ENCODE data around the gene AACS. TPM values are rescaled to one million over a fixed set of nuclear protein-coding genes. Genes with fewer than 3 reads are reported as not detected.

AACS gene
- total and polyA plus RNA-seq, 2 of the 13 experiments (the other 11 are each of a cell fraction or from before 2014, with no cell fraction given) = 23.3 to 28.8 TPM

GRCh38 chr12:125092108-125092871, 27.1 kb downstream of the AACS start (continued):
- TF ChIP-seq ZNF891 (CRISPR knock-in tag; IDR thresholded peaks at IDR 0.05) = 0 out of 2 replicates have a peak, but pooled peaks have one; percentile 11
- TF ChIP-seq ZUFSP (CRISPR knock-in tag; IDR thresholded peaks at IDR 0.05; ENCODE audit: borderline replicate concordance) = no peak
- no peak for TF ChIP-seq CHD2 (IDR thresholded peaks at IDR 0.05; ENCODE audit: low read depth, low read length)
- TF ChIP-seq REPIN1 (CRISPR knock-in tag; IDR thresholded peaks at IDR 0.05; ENCODE audit: borderline replicate concordance, low read depth) = no peak
- no peak for TF ChIP-seq KLF12 (CRISPR knock-in tag; IDR thresholded peaks at IDR 0.05; ENCODE audit: borderline replicate concordance)
- no peak for TF ChIP-seq ZKSCAN8 (CRISPR knock-in tag; IDR thresholded peaks at IDR 0.05; ENCODE audit: borderline replicate concordance)
- peak; percentile 24; the same call in 1 of the 2 replicates for TF ChIP-seq HNF1B (CRISPR knock-in tag; IDR thresholded peaks at IDR 0.05)
- TF ChIP-seq HBP1 (CRISPR knock-in tag; IDR thresholded peaks at IDR 0.05; ENCODE audit: low read depth) = 0 out of 2 replicates have a peak, but pooled peaks have one; percentile 40
- TF ChIP-seq TRAFD1 (CRISPR knock-in tag; IDR thresholded peaks at IDR 0.05; ENCODE audit: borderline replicate concordance) = no peak
- TF ChIP-seq TP53 (CRISPR knock-in tag; conservative IDR thresholded peaks at IDR 0.05) = no peak
- TF ChIP-seq JDP2 (CRISPR knock-in tag; IDR thresholded peaks at IDR 0.05; ENCODE audit: borderline replicate concordance) = no peak
- TF ChIP-seq ZNF20 (CRISPR knock-in tag; IDR thresholded peaks at IDR 0.05) = no peak
- TF ChIP-seq ZNF597 (CRISPR knock-in tag; IDR thresholded peaks at IDR 0.05) = no peak
- 0 out of 2 replicates have a peak, but pooled peaks have one; percentile 16 for TF ChIP-seq ZNF501 (CRISPR knock-in tag; IDR thresholded peaks at IDR 0.05)
- TF ChIP-seq ELF3 (CRISPR knock-in tag; IDR thresholded peaks at IDR 0.05) = 0 out of 2 replicates have a peak, but pooled peaks have one; percentile 38
- TF ChIP-seq TERF1 (CRISPR knock-in tag; IDR thresholded peaks at IDR 0.05) = 0 out of 2 replicates have a peak, but pooled peaks have one; percentile 36
- no peak for TF ChIP-seq PRMT3 (CRISPR knock-in tag; IDR thresholded peaks at IDR 0.05; ENCODE audit: borderline replicate concordance, low read depth)
- TF ChIP-seq ZNF343 (CRISPR knock-in tag; IDR thresholded peaks at IDR 0.05) = no peak
- no peak for TF ChIP-seq NR3C1 (CRISPR knock-in tag; IDR thresholded peaks at IDR 0.05)
